Neuronal stem cell (in vitro differentiated cells): ENCODE data around the gene RNGTT.

Experiments used
- DNase-seq: peaks from one replicate; pipeline ENCODE4 v3.0.0-alpha.2; 2013; ENCODE audit warnings: low spot score
- H2AFZ ChIP-seq: one replicate; pipeline ENCODE4 v1.6.1; 2013; ENCODE audit warnings: mild to moderate bottlenecking, low read length, inconsistent platforms
- H2AK5ac ChIP-seq: 2 replicates; pipeline ENCODE4 v1.6.1; 2013; ENCODE audit warnings: low read depth, mild to moderate bottlenecking, inconsistent platforms, low read length, moderate library complexity, mixed read lengths
- H2BK120ac ChIP-seq: 2 replicates; pipeline ENCODE4 v1.6.1; 2013; ENCODE audit warnings: low read depth, mild to moderate bottlenecking, inconsistent platforms, low read length, moderate library complexity, mixed read lengths
- H2BK12ac ChIP-seq: one replicate; pipeline ENCODE4 v1.6.1; 2013; ENCODE audit warnings: low read length, inconsistent platforms
- H2BK15ac ChIP-seq: 2 replicates; pipeline ENCODE4 v1.6.1; 2013; ENCODE audit warnings: mild to moderate bottlenecking, low read length, inconsistent platforms, mixed read lengths
- H2BK5ac ChIP-seq: one replicate; pipeline ENCODE4 v1.6.1; 2013; ENCODE audit warnings: inconsistent platforms, mild to moderate bottlenecking, low read length, moderate library complexity
- H3K14ac ChIP-seq: one replicate; pipeline ENCODE4 v1.6.1; 2013; ENCODE audit warnings: low read length, inconsistent platforms
- H3K18ac ChIP-seq: 2 replicates; pipeline ENCODE4 v1.6.1; 2013; ENCODE audit warnings: low read length, inconsistent platforms
- H3K23ac ChIP-seq: 2 replicates; pipeline ENCODE4 v1.6.1; 2013; ENCODE audit warnings: low read depth, mild to moderate bottlenecking, mixed read lengths, low read length, inconsistent platforms; ENCODE audit not compliant: poor library complexity
- H3K27ac ChIP-seq: replicated peaks from 3 replicates; pipeline ENCODE4 v1.5.1; 2013; ENCODE audit warnings: low read length, inconsistent platforms
- H3K27me3 ChIP-seq, 3 experiments: 2 replicates each; pipeline ENCODE4 v1.6.1; 2013; ENCODE audit warnings: low read length in 3 of 3, mild to moderate bottlenecking in 2 of 3, inconsistent platforms in 1 of 3, low read depth in 1 of 3, mixed read lengths in 1 of 3, moderate library complexity in 1 of 3; ENCODE audit not compliant: control insufficient read depth in 3 of 3, insufficient read depth in 3 of 3
- H3K36me3 ChIP-seq, 2 donors: replicated peaks in 1 of 2; 2 replicates each; pipeline ENCODE4 v1.6.1; 2013; ENCODE audit warnings: low read length in 2 of 2; ENCODE audit not compliant: control insufficient read depth in 2 of 2, insufficient read depth in 2 of 2
- H3K4ac ChIP-seq: 2 replicates; pipeline ENCODE4 v1.6.1; 2013; ENCODE audit warnings: inconsistent platforms, mild to moderate bottlenecking, low read length, moderate library complexity
- H3K4me1 ChIP-seq, 2 donors: 1 replicate in 1 of 2; 2 replicates in 1 of 2; pipeline ENCODE4 v1.6.1; 2013; ENCODE audit warnings: low read length in 2 of 2, low read depth in 1 of 2; ENCODE audit not compliant: control insufficient read depth in 2 of 2, insufficient read depth in 1 of 2
- H3K4me2 ChIP-seq: one replicate; pipeline ENCODE4 v1.6.1; 2013; ENCODE audit warnings: mild to moderate bottlenecking, low read length, inconsistent platforms; ENCODE audit not compliant: insufficient read depth, poor library complexity, severe bottlenecking
- H3K4me3 ChIP-seq, 2 donors: 2 replicates each; pipeline ENCODE4 v1.5.1; 2013; ENCODE audit warnings: low read length in 2 of 2, mild to moderate bottlenecking in 2 of 2, inconsistent platforms in 1 of 2, moderate library complexity in 1 of 2
- H3K79me1 ChIP-seq: one replicate; pipeline ENCODE4 v1.6.1; 2013; ENCODE audit warnings: low read depth, mild to moderate bottlenecking, inconsistent platforms, low read length, moderate library complexity
- H3K9ac ChIP-seq: one replicate; pipeline ENCODE4 v1.6.1; 2013; ENCODE audit warnings: mild to moderate bottlenecking, low read depth, low read length, inconsistent platforms; ENCODE audit not compliant: poor library complexity
- H3K9me3 ChIP-seq, 2 donors: replicated peaks in 1 of 2; 2 replicates each; pipeline versions ENCODE3 to v1.6.1; 2013; ENCODE audit warnings: low read length in 2 of 2, mild to moderate bottlenecking in 2 of 2, inconsistent platforms in 1 of 2, low read depth in 1 of 2, mixed read lengths in 1 of 2, moderate library complexity in 1 of 2; ENCODE audit not compliant: control insufficient read depth in 2 of 2, insufficient read depth in 1 of 2
- H4K8ac ChIP-seq: one replicate; pipeline ENCODE4 v1.6.1; 2013; ENCODE audit warnings: low read depth, mild to moderate bottlenecking, inconsistent platforms, low read length, moderate library complexity
- H4K91ac ChIP-seq: one replicate; pipeline ENCODE4 v1.6.1; 2013; ENCODE audit warnings: low read length, low read depth, mild to moderate bottlenecking, inconsistent platforms; ENCODE audit not compliant: poor library complexity
- WGBS, 2 donors: extraction: QIAGEN DNeasy Blood & Tissue Kit; methylation state at CpG; one replicate each; pipeline ENCODE4 v1.1.7; 2013; ENCODE audit warnings: missing lambda C conversion rate in 2 of 2, mixed read lengths in 1 of 2; ENCODE audit not compliant: insufficient read length in 2 of 2, insufficient replicate concordance in 1 of 2; ENCODE audit errors: extremely low coverage in 2 of 2; 5-methylcytosine and 5-hydroxymethylcytosine counted together

RNGTT gene

DNA sequence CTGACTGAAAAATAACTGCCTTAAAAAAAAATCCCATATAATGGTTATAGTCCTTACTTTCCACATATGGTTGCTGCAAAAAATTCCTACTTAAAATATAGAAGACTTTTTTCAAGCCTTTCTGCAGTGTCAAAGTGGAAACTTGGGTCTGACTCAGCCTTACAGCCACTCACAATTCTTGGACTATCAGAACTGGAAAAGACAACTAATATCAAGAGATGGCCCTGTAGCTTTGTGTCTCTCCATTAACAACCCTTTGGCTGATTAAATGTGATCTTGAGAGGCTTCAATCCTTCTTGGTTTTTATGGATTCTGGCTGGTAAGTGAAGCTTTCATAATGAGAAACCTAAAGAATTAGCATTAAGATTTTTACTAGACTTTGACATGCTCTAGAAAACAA, 307.8 kb downstream of the RNGTT start:
- no peaks in the 10 kb centered on the region for H3K27me3 ChIP-seq
- H3K4me3 ChIP-seq: no peak overlapping the region

DNA sequence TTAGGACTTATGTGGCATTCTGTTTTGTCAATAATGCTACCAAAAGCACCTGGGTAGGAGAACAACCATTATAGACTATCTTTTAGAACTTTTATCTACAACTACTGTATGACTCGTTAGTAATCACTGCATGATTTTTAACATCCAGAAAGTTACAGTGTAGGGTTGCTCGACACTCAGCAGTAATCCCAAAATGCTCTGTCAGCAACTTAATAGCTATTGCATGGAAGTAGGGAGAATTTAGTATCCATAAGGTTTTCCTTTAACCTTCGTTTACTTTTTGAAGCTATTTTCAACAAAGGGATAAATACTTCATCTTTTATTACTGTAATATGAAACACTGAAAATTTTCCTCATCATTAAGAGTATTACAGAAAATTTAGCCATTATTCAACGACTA, 309.5 kb downstream of the RNGTT start:
- no peak overlapping the region for H3K4me2 ChIP-seq
- H3K27me3 ChIP-seq: no peaks in the 10 kb centered on the region
- H3K27ac ChIP-seq: no peak overlapping the region
- peaks cover 0 to 4% of the 10 kb centered on the region in 2 donors for H3K36me3 ChIP-seq
- H3K18ac ChIP-seq: no peak overlapping the region
- no peak overlapping the region for H3K23ac ChIP-seq
- H3K4me1 ChIP-seq: no peaks in the 10 kb centered on the region
- WGBS, 2 donors: no CpG with 5 or more reads among the region's 4 CpGs
- H3K9me3 ChIP-seq: peaks cover 2 to 6% of the 10 kb centered on the region in 2 donors
- no peak overlapping the region for H3K4ac ChIP-seq
- no peak overlapping the region for H2BK120ac ChIP-seq
- H3K4me3 ChIP-seq: no peak overlapping the region
- H3K14ac ChIP-seq: no peak overlapping the region
- no peaks in the 10 kb centered on the region for H3K79me1 ChIP-seq
- no peak for DNase-seq
- no peak overlapping the region for H2AFZ ChIP-seq
- no peak overlapping the region for H4K8ac ChIP-seq
- no peak overlapping the region for H2BK12ac ChIP-seq
- no peak overlapping the region for H3K9ac ChIP-seq
- no peak overlapping the region for H2AK5ac ChIP-seq
- no peak overlapping the region for H2BK5ac ChIP-seq
- H2BK15ac ChIP-seq: no peak overlapping the region
- H4K91ac ChIP-seq: no peak overlapping the region

More for the DNA sequence above, 307.8 kb downstream of the RNGTT start:
- no peak overlapping the region for H3K4ac ChIP-seq
- H2BK12ac ChIP-seq: no peak overlapping the region
- H4K8ac ChIP-seq: no peak overlapping the region
- no peak overlapping the region for H2BK120ac ChIP-seq
- H3K4me1 ChIP-seq: no peaks in the 10 kb centered on the region
- peaks cover 2 to 10% of the 10 kb centered on the region in 2 donors for H3K9me3 ChIP-seq
- no peak overlapping the region for H3K9ac ChIP-seq
- H2BK5ac ChIP-seq: no peak overlapping the region
- H2AFZ ChIP-seq: no peak overlapping the region
- H2AK5ac ChIP-seq: no peak overlapping the region
- H3K18ac ChIP-seq: no peak overlapping the region
- H3K23ac ChIP-seq: no peak overlapping the region
- no peaks in the 10 kb centered on the region for H3K79me1 ChIP-seq
- H3K14ac ChIP-seq: no peak overlapping the region
- no peak overlapping the region for H2BK15ac ChIP-seq
- peaks cover 0 to 4% of the 10 kb centered on the region in 2 donors for H3K36me3 ChIP-seq
- no peak overlapping the region for H3K4me2 ChIP-seq
- H4K91ac ChIP-seq: no peak overlapping the region
- no peak for DNase-seq
- H3K27ac ChIP-seq: no peak overlapping the region

- Histone ChIP-seq H2BK120ac (no peak overlapping the region), H3K4me3 (no peak overlapping the region), H3K4ac (no peak overlapping the region), H2AFZ (no peak overlapping the region), H3K27me3 (no peaks in the 10 kb centered on the region), H4K8ac (no peak overlapping the region), H3K27ac (no peak overlapping the region), H2BK12ac (no peak overlapping the region), H3K4me2 (no peak overlapping the region), H4K91ac (no peak overlapping the region), H2BK5ac (no peak overlapping the region), H3K14ac (no peak overlapping the region), H2AK5ac (no peak overlapping the region), H3K79me1 (no peaks in the 10 kb centered on the region), H3K4me1 (no peaks in the 10 kb centered on the region), H2BK15ac (no peak overlapping the region), H3K36me3 (no peaks in the 10 kb centered on the region), H3K23ac (no peak overlapping the region), H3K9me3 (no peaks in the 10 kb centered on the region), H3K18ac (no peak overlapping the region), H3K9ac (no peak overlapping the region)
- no peak for DNase-seq
These were observed 312.0 kb downstream of the RNGTT start for GRCh38 chr6:88651400-88651799.

- no peak for DNase-seq
- H2BK12ac ChIP-seq: no peak overlapping the region
- no peak overlapping the region for H3K4me2 ChIP-seq
- H3K4ac ChIP-seq: no peak overlapping the region
- no peaks in the 10 kb centered on the region for H3K4me1 ChIP-seq
- no peak overlapping the region for H4K8ac ChIP-seq
- H3K27me3 ChIP-seq: no peaks in the 10 kb centered on the region
- no peak overlapping the region for H3K14ac ChIP-seq
- H3K23ac ChIP-seq: no peak overlapping the region
- H2BK5ac ChIP-seq: no peak overlapping the region
- H2BK120ac ChIP-seq: no peak overlapping the region
- 100% methylated on average over 1 of the region's 1 CpG; no CpG with 5 or more reads in 1 of the 2 donors for WGBS, 2 donors
- no peaks in the 10 kb centered on the region for H3K36me3 ChIP-seq
- no peak overlapping the region for H2AK5ac ChIP-seq
- no peaks in the 10 kb centered on the region for H3K9me3 ChIP-seq
- no peak overlapping the region for H3K27ac ChIP-seq
- no peak overlapping the region for H2AFZ ChIP-seq
- H3K4me3 ChIP-seq: no peak overlapping the region
- no peak overlapping the region for H4K91ac ChIP-seq
- H2BK15ac ChIP-seq: no peak overlapping the region
- H3K9ac ChIP-seq: no peak overlapping the region
- H3K18ac ChIP-seq: no peak overlapping the region
- no peaks in the 10 kb centered on the region for H3K79me1 ChIP-seq
These were observed 312.4 kb downstream of the RNGTT start for GRCh38 chr6:88650979-88651378.
